Activated T-helper 1 cell treated with anti-CD3 and anti-CD28 coated beads, Interleukin-2, amount 50 U/mL, for 16 hours (primary cell): ENCODE results near the gene CYP3A7.
"Not testable (repeated sequence)": the region's sequence is repeated elsewhere in the genome, so short reads cannot be mapped to it uniquely, and the experiment has no call there.

ENCODE experiments used
- DNase-seq, 2 donors: peaks; one replicate each; pipeline ENCODE4 v3.0.0-alpha.2; 2020; ENCODE audit warnings: low read depth in 1 of 2, low spot score in 1 of 2

CYP3A7 gene

DNA sequence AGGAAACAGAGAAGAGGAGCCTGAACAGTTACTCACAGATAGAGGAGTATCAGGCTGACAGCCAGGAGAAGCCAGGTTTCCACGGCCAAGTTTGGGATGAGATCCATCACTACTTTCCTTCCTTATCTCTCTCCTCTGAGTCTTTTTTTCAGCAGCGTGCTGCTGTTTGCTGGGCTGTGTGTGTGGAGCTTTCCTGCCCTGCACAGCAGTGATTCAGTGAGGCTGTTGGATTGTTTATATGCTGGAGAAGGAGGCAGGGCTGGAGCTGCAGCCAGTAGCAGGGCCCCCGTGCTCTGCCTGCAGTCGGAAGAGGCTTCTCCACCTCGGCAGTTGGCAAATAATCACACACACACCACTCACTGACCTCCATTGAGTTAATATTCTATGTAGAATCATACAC, at the start of gene CYP3A7:
Gene CYP3A7, minus strand, starts transcription at position 210 of the 400 bp plus-strand sequence. Its CDS starts 103 bp downstream, at position 107.
- no peak for DNase-seq

- DNase-seq, result no peak
Measured at GRCh38 chr7:99784007-99784406, 49.0 kb upstream of the CYP3A7 start, which contains the start of gene CYP3A4. Gene CYP3A4 (minus strand): TSS chr7:99784184. CDS start chr7:99784081, 103 bp downstream.

- no peak for DNase-seq
Measured at GRCh38 chr7:99782012-99782953, 47.3 kb upstream of the CYP3A7 start.

GRCh38 chr7:99780588-99780987, 45.6 kb upstream of the CYP3A7 start:
- DNase-seq, result no peak

DNA sequence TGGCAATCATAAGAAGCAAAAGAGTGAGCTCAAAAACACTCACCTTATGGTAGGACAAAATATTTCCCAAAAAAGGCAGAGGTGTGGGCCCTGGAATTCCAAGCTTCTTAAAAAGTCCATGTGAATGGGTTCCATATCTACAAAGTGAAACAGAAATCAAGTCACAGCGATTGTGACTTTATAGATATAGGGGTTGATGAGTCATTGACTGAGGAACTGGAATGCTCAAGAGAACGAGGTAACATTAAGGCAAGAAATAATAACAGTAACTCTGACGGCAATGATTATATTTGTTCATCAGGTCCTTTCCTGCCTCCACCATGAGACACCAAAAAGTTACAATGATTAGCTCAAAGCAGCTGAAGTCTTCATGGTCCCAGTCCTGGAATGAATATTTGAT, 45.0 kb upstream of the CYP3A7 start:
- no peak for DNase-seq

GRCh38 chr7:99778880-99779279, 43.9 kb upstream of the CYP3A7 start:
- DNase-seq, result no peak

DNA sequence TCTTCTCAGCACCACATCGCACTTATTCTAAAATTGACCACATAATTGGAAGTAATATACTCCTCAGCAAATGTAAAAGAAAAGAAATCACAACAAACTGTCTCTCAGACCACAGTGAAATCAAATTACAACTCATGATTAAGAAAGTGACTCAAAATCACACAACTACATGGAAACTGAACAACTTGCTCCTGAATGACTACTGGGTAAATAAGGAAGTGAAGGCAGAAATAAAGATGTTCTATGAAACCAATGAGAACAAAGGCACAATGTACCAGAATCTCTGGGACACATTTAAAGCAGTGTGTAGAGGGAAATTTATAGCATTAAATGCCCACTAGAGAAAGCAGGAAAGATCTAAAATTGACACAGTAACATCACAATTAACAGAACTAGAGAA, 38.4 kb upstream of the CYP3A7 start:
- not testable (repeated sequence) for DNase-seq

DNA sequence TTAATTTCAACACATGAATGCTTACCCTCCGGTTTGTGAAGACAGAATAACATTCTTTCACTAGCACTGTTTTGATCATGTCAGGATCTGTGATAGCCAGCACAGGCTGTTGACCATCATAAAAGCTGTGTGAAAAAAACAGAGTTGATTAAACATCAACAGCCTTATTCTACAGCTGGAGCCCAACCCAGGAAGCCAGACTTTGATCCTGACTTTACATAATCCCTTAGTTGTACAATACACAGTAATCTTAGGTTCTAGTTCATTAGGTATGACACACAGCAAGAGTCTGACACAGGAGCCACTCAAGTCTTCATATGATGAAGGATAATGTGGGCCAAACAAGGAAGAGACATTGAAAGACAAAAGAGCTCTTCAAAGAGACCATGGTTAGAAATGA, 37.6 kb upstream of the CYP3A7 start:
- DNase-seq, result no peak

GRCh38 chr7:99769494-99769893, 34.5 kb upstream of the CYP3A7 start:
- DNase-seq, result not testable (repeated sequence)

- DNase-seq, result no peak
Measured at GRCh38 chr7:99768471-99768870, 33.5 kb upstream of the CYP3A7 start.

DNA sequence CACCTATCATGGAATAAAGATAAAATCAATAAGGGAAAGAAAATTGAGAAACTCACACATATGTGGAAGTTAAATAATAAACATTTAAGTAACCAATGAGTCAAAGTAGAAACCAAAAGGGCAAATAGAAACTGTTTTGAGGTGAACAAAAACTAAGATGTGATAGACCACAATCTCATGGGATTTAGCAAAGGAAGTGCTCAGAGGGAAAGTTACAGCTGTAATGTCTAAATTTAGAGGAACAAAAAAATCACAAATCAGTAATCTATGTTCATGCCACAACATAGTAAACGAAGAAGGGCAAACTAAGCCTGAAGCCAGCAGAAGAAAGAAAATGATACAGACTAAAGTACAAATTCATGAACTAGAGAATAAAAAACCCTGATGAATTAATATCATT, 32.7 kb upstream of the CYP3A7 start:
- DNase-seq, result no peak

DNA sequence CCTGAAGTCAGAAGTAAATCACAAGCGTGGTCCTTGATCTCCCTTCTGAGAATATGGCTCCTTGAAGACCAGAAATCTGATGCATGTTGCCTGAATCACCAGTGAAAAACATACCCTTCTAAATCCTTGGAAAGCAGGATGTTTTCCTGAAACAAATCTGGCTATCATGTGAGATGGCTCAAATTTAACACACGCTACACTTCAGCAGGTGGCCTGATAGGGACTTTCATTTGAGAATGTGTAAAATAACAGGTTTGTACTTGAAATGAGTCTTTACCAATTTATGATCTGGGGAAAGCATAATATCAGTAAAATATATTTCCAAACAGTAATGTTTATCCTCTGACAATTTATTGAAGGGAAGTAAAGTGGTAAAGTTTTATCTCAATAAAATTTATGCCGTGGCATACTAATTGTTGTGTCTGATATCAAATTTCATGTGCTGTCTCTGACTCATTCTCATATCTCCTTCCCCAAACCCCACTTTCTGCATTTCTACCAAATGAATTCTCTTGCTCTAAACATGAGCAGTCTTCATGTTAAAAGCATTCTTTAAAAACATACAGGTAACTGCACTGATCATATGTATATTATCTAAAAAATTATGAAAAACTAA, 31.6 kb upstream of the CYP3A7 start:
- no peak for DNase-seq

DNA sequence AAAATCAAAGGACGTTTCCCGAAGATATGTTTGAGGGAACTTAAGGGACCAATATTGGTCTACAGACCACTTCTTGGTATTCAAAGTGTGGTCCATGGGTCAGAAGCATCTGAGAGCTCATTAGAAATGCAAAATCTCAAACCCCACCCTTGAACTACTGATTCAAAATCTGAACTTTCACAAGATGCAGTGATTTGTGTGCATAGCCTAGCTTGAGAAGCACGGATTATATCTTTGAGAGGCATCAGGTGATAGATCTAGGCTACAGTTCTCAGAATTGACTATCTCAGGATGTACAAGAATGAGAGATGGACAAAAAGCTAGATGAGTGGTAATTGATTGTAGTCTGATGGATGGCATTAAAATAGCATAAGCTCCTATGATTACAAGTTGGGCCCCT, 29.5 kb upstream of the CYP3A7 start:
- DNase-seq, result no peak

DNA sequence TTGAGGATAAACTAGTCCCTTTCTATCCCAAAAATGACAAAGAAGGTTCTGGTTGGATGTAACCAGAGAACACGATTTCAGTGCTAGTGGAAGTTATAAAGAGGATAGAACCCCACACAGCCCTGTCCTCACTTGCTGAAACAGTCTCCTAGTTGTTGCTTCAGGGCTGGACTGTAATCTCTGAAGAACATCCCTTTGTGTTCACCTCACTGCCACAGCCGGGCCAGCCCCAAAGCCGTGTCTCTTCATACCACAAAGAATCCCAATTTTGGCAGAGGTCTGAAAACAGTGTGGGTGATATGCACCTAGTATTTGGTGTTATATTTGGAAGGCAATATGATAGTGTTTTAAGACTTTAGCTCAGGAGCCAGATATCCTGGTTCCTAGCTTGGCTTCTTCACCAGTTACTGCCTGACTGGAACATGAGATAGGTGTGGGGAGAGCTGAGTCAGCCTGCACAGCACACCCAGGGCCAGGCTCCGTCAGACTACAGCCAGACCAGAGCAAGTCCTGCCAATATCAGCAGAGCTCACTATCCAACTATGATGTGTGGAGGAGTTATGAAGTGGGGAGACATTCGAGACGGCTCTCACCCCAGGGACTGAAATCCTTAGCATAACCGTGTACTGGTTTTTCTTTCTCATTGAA, 27.8 kb upstream of the CYP3A7 start:
- DNase-seq, result no peak

- DNase-seq, result no peak
Measured at GRCh38 chr7:99755085-99755484, 20.1 kb upstream of the CYP3A7 start.

GRCh38 chr7:99752356-99752755, 17.4 kb upstream of the CYP3A7 start:
- no peak for DNase-seq

DNA sequence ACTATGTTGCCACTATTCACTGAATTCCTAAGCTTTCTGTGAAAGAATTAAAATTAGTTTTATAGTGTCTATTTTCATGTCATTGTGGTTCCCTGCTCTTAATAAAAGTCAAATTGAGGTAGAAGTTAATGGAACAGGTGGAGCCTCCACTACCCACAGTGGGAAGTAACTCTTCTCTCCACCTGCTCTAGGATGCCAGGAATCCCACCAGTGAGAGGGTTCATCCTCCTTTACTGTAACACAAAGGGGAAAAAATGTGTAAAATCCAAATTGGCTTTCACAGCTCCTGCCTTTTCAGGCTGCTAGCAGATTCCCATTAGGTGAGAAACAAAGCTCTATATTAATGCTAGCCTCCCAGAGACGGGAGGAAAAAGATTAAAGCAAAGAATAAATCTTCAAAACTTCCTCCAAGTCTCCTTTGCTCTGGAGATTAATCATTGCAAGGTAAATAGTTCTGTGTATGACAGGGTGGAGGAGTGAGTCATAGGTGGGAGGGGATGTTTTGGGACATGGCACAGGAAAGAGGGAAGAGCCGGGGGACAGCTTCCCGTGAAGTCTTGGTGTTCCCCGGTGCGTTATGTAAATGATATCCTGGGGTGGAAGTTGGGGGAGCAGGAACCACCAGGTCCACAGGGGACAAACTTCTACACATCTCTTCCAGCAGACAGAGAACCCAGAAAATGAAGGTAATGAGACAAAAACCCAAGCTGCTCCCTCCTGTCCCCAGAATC, 16.5 kb upstream of the CYP3A7 start:
- not testable (repeated sequence) for DNase-seq

DNA sequence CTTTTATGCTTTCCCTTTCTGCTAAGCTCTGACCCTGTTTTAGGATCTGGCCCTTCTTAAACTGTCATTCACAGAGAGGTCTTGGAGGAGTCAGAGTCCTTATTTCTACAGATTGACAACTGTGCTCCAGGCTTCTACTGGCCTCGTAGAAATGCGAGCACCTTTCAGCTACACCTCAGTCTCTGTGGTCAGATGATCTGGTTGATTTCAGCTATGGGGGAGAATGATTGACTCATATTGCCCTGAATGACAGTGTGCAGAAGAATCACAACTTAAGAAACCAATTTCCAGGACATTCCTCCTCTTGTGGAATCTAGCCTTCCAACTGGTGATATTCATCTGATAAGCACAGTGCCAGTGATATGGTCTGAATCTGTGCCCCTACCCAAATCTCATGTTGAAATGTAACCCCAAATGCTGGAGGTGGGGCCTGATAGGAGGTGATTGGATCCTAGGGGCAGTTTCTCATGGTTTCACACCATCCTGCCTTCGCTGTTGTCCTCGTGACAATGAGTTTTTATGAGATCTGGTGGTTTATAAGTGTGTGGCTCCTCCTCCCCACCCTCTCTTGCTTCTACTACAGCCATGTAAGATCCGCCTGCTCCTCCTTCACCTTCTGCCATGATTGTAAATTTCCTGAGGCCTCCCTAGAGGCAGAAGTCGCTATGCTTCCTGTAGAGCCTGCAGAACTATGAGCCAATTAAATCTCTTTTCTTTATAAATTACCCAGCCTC, 14.0 kb upstream of the CYP3A7 start:
- no peak for DNase-seq

DNA sequence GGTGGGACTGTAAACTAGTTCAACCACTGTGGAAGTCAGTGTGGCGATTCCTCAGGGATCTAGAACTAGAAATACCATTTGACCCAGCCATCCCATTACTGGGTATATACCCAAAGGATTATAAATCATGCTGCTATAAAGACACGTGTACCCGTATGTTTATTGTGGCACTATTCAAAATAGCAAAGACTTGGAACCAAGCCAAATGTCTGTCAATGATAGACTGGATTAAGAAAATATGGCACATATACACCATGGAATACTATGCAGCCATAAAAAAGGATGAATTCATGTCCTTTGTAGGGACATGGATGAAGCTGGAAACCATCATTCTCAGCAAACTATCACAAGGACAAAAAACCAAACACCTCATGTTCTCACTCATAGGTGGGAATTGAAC, 11.9 kb upstream of the CYP3A7 start:
- DNase-seq, result not testable (repeated sequence)

- DNase-seq, result not testable (repeated sequence)
Measured at GRCh38 chr7:99745395-99745794, 10.4 kb upstream of the CYP3A7 start.
